Measurements from ENCODE around the gene FCGR3A.
"Not testable (repeated sequence)": the region's sequence is repeated elsewhere in the genome, so short reads cannot be mapped to it uniquely, and the experiment has no call there.

Gene FCGR3A

GRCh38 chr1:161530158-161530557 is 19.5 kb downstream of the FCGR3A start:
- DNase-seq (ENCODE audit: low read depth in 2 of 2) = peak in 1 of 2 donors; percentile 47

GRCh38 chr1:161529463-161530104 is 20.0 kb downstream of the FCGR3A start:
- not testable (repeated sequence) for DNase-seq (ENCODE audit: low read depth in 2 of 2)

GRCh38 chr1:161528550-161528949 is 21.1 kb downstream of the FCGR3A start:
- DNase-seq (ENCODE audit: low read depth in 2 of 2) = not testable (repeated sequence)

GRCh38 chr1:161525918-161526317 is 23.7 kb downstream of the FCGR3A start:
- DNase-seq (ENCODE audit: low read depth in 2 of 2) = not testable (repeated sequence)

GRCh38 chr1:161525321-161525720 is 24.3 kb downstream of the FCGR3A start:
- DNase-seq (ENCODE audit: low read depth in 2 of 2) = not testable (repeated sequence)

GRCh38 chr1:161524742-161525291 is 24.8 kb downstream of the FCGR3A start:
- DNase-seq (ENCODE audit: low read depth in 2 of 2) = not testable (repeated sequence)

GRCh38 chr1:161523817-161524741 is 25.5 kb downstream of the FCGR3A start, which contains the start of gene HSPA6:
HSPA6 (plus strand) TSS chr1:161524540; CDS start chr1:161524659, 119 bp downstream.
- DNase-seq (ENCODE audit: low read depth in 2 of 2) = peak; percentile 40 to 65

- not testable (repeated sequence) for DNase-seq (ENCODE audit: low read depth in 2 of 2)
Measured at GRCh38 chr1:161523041-161523816, 26.4 kb downstream of the FCGR3A start.

GRCh38 chr1:161513953-161514352 is 35.7 kb downstream of the FCGR3A start:
- not testable (repeated sequence) for DNase-seq (ENCODE audit: low read depth in 2 of 2)

GRCh38 chr1:161513448-161513780 is 36.2 kb downstream of the FCGR3A start:
- DNase-seq (ENCODE audit: low read depth in 2 of 2) = not testable (repeated sequence)

GRCh38 chr1:161512636-161513447 is 36.8 kb downstream of the FCGR3A start:
- not testable (repeated sequence) for DNase-seq (ENCODE audit: low read depth in 2 of 2)

- no peak for DNase-seq (ENCODE audit: low read depth in 2 of 2)
Measured at GRCh38 chr1:161511756-161512060, 37.9 kb downstream of the FCGR3A start.

- no peak for DNase-seq (ENCODE audit: low read depth in 2 of 2)
Measured at GRCh38 chr1:161511018-161511755, 38.4 kb downstream of the FCGR3A start.

GRCh38 chr1:161510477-161510876 is 39.1 kb downstream of the FCGR3A start:
- no peak for DNase-seq (ENCODE audit: low read depth in 2 of 2)

GRCh38 chr1:161506336-161507223 is 43.0 kb downstream of the FCGR3A start:
- DNase-seq (ENCODE audit: low read depth in 2 of 2) = no peak

GRCh38 chr1:161505686-161506085 is 43.9 kb downstream of the FCGR3A start:
- no peak for DNase-seq (ENCODE audit: low read depth in 2 of 2)

GRCh38 chr1:161503394-161503748 is 46.2 kb downstream of the FCGR3A start:
- DNase-seq (ENCODE audit: low read depth in 2 of 2) = no peak

- DNase-seq (ENCODE audit: low read depth in 2 of 2) = no peak
Measured at GRCh38 chr1:161502641-161503393, 46.8 kb downstream of the FCGR3A start.

GRCh38 chr1:161502181-161502580 is 47.4 kb downstream of the FCGR3A start:
- no peak for DNase-seq (ENCODE audit: low read depth in 2 of 2)

Data from stimulated activated CD8-positive, alpha-beta memory T cell treated with anti-CD3 and anti-CD28 coated beads, Interleukin-7, amount 100 ng/mL, for 1 hour (primary cell).